ENCODE results near the gene HOMER1. TPM values are rescaled to one million over a fixed set of nuclear protein-coding genes. Genes with fewer than 3 reads are reported as not detected.

Gene HOMER1
- total and polyA plus RNA-seq, 2 of the 13 experiments (the other 11 are each of a cell fraction or from before 2014, with no cell fraction given) = 5.3 to 24.8 TPM

DNA sequence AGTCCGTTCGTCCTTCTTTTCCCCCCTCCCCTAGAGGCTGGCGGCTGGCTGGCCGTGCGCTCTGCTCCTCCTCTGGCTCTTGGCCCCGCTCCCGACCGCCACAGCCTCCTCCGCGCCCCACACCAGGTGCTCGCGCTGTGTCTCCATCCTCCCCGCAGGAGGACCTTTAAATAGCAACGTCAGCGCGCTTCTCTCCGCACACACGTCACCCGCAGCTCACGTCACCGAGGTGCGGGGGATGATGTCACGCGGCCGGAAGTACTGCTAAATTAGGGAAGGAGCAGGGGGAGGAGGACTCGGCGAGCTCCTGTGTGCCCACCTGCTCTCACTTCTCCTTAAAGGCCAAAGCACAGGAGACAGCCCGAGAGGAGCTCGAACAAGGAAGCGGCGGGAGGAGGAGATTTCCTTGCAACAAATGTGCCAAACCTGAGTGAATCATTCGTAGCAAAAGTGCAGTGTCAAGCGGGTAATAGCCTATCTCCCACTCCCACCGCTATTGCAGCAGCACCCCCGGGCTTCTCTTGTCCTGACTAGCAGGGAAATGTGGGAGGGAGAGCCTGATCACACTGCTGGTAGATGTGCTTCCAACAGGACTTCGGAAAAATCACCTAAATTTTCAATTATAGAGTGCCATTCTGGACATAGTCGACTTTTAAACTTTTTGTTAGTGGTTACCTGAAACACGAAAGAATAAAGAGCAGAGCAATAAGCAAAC, 614 bp upstream of the HOMER1 start (continued):
- TF ChIP-seq SNAI1 (CRISPR knock-in tag; IDR thresholded peaks at IDR 0.05; ENCODE audit: borderline replicate concordance) (no peak), TAF15 (IDR thresholded peaks at IDR 0.05; ENCODE audit: low read depth, low read length, poor library complexity, severe bottlenecking) (no peak), HDAC1 (CRISPR knock-in tag; IDR thresholded peaks at IDR 0.05) (peak; percentile 83), FIP1L1 (IDR thresholded peaks at IDR 0.05; ENCODE audit: borderline replicate concordance, insufficient read depth, low read depth, low read length) (no peak), ZNF333 (CRISPR knock-in tag; IDR thresholded peaks at IDR 0.05; ENCODE audit: borderline replicate concordance) (no peak), ZNF350 (CRISPR knock-in tag; IDR thresholded peaks at IDR 0.05; ENCODE audit: borderline replicate concordance, low read depth) (peak; percentile 81), ZNF878 (CRISPR knock-in tag; IDR thresholded peaks at IDR 0.05) (peak; percentile 58), ZGPAT (CRISPR knock-in tag; IDR thresholded peaks at IDR 0.05) (peak; percentile 68; the same call in 1 of the 2 replicates), PATZ1 (CRISPR knock-in tag; IDR thresholded peaks at IDR 0.05) (peak; percentile 78), ARID2 (CRISPR knock-in tag; IDR thresholded peaks at IDR 0.05; ENCODE audit: borderline replicate concordance) (no peak), SP1 (IDR thresholded peaks at IDR 0.05) (no peak), SP1 (CRISPR knock-in tag; IDR thresholded peaks at IDR 0.05) (no peak; the same call in 1 of the 2 replicates), ZNF772 (CRISPR knock-in tag; IDR thresholded peaks at IDR 0.05) (peak; percentile 79; the same call in 1 of the 2 replicates), HOXA3 (CRISPR knock-in tag; IDR thresholded peaks at IDR 0.05) (peak; percentile 100), ATF5 (CRISPR knock-in tag; IDR thresholded peaks at IDR 0.05; ENCODE audit: low read depth) (no peak), FOSL2 (CRISPR knock-in tag; IDR thresholded peaks at IDR 0.05) (peak; percentile 78), ZSCAN9 (CRISPR knock-in tag; IDR thresholded peaks at IDR 0.05; ENCODE audit: borderline replicate concordance) (peak; percentile 42; the same call in 1 of the 2 replicates), SIN3B (IDR thresholded peaks at IDR 0.05; ENCODE audit: low read length) (no peak), CAMTA2 (CRISPR knock-in tag; IDR thresholded peaks at IDR 0.05; ENCODE audit: borderline replicate concordance) (no peak), AGO1 (IDR thresholded peaks at IDR 0.05; ENCODE audit: low read depth, low read length, poor library complexity, severe bottlenecking) (no peak), CBX1 (IDR thresholded peaks at IDR 0.05; ENCODE audit: low read depth) (peak; percentile 74), ZNF720 (CRISPR knock-in tag; IDR thresholded peaks at IDR 0.05) (no peak), SALL1 (CRISPR knock-in tag; IDR thresholded peaks at IDR 0.05) (peak; percentile 63; the same call in 1 of the 2 replicates), RCOR2 (CRISPR knock-in tag; IDR thresholded peaks at IDR 0.05) (no peak), FOXO1 (CRISPR knock-in tag; IDR thresholded peaks at IDR 0.05) (peak; percentile 44; the same call in 1 of the 2 replicates), ZNF619 (CRISPR knock-in tag; IDR thresholded peaks at IDR 0.05) (no peak)
- TF ChIP-seq, protein P1, sequence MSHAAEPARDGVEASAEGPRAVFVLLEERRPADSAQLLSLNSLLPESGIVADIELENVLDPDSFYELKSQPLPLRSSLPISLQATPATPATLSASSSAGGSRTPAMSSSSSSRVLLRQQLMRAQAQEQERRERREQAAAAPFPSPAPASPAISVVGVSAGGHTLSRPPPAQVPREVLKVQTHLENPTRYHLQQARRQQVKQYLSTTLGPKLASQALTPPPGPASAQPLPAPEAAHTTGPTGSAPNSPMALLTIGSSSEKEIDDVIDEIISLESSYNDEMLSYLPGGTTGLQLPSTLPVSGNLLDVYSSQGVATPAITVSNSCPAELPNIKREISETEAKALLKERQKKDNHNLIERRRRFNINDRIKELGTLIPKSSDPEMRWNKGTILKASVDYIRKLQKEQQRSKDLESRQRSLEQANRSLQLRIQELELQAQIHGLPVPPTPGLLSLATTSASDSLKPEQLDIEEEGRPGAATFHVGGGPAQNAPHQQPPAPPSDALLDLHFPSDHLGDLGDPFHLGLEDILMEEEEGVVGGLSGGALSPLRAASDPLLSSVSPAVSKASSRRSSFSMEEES (CRISPR knock-in tag; IDR thresholded peaks at IDR 0.05) = peak; percentile 74
